Neural progenitor cell (in vitro differentiated cells): ENCODE data around the gene NOTCH4. TPM values are rescaled to one million over a fixed set of nuclear protein-coding genes. Genes with fewer than 3 reads are reported as not detected.

Experiments used
- DNase-seq: peaks from one replicate; pipeline ENCODE4 v3.0.0-alpha.2; 2016; ENCODE audit warnings: low spot score
- H2AFZ ChIP-seq: fragments of 200-600 bp; sonication (generic); replicated peaks from 2 replicates; pipeline ENCODE4 v1.6.1; 2016; ENCODE audit warnings: antibody characterized with exemption
- H3F3A ChIP-seq: fragments of 200-600 bp; sonication (generic); 2 replicates; pipeline ENCODE4 v1.6.1; 2016; ENCODE audit warnings: antibody characterized with exemption, low read depth
- H3K27ac ChIP-seq: fragments of 200-600 bp; sonication (generic); 2 replicates; pipeline ENCODE4 v1.5.1; 2016; ENCODE audit warnings: mild to moderate bottlenecking
- H3K27me3 ChIP-seq: fragments of 200-600 bp; sonication (generic); 2 replicates; pipeline ENCODE4 v1.6.1; 2016; ENCODE audit warnings: mild to moderate bottlenecking, moderate library complexity
- H3K36me3 ChIP-seq: fragments of 200-600 bp; sonication (generic); 2 replicates; pipeline ENCODE4 v1.5.1; 2016
- H3K4me1 ChIP-seq: fragments of 200-600 bp; sonication (generic); 2 replicates; pipeline ENCODE4 v1.6.1; 2016; ENCODE audit warnings: mixed run types
- H3K4me2 ChIP-seq: fragments of 200-600 bp; sonication (generic); 2 replicates; pipeline ENCODE4 v1.6.1; 2016
- H3K4me3 ChIP-seq: fragments of 200-600 bp; sonication (generic); 2 replicates; pipeline ENCODE4 v1.5.1; 2016
- H3K79me2 ChIP-seq: fragments of 200-600 bp; sonication (generic); 2 replicates; pipeline ENCODE4 v1.6.1; 2016; ENCODE audit warnings: low read depth
- H3K9ac ChIP-seq: fragments of 200-600 bp; sonication (generic); 2 replicates; pipeline ENCODE4 v1.6.1; 2016
- H3K9me3 ChIP-seq: fragments of 200-600 bp; sonication (generic); 2 replicates; pipeline ENCODE4 v1.5.1; 2016; ENCODE audit warnings: low read depth
- H4K20me1 ChIP-seq: fragments of 200-600 bp; sonication (generic); 2 replicates; pipeline ENCODE4 v1.6.1; 2016; ENCODE audit warnings: low read depth
- H3K27ac Mint-ChIP-seq: 3 replicates; pipeline ENCODE4 v1.8.0; 2021; ENCODE audit warnings: mixed read lengths
- H3K27me3 Mint-ChIP-seq: 2 replicates; pipeline ENCODE4 v1.8.0; 2022; ENCODE audit warnings: low read depth, mild to moderate bottlenecking, inconsistent platforms, moderate library complexity, mixed read lengths; ENCODE audit not compliant: insufficient read depth
- H3K36me3 Mint-ChIP-seq: 3 replicates; pipeline ENCODE4 v1.8.0; 2021; ENCODE audit warnings: mixed read lengths
- H3K4me1 Mint-ChIP-seq: 3 replicates; pipeline ENCODE4 v1.8.0; 2021; ENCODE audit warnings: mixed read lengths
- H3K4me3 Mint-ChIP-seq: 3 replicates; pipeline ENCODE4 v1.8.0; 2021; ENCODE audit warnings: mild to moderate bottlenecking, moderate library complexity, mixed read lengths
- H3K9me3 Mint-ChIP-seq: 3 replicates; pipeline ENCODE4 v1.8.0; 2020; ENCODE audit warnings: mixed read lengths
- EZH2 ChIP-seq: fragments of 200-600 bp; sonication (generic); IDR thresholded peaks from 2 replicates; pipeline ENCODE4 v1.6.1; 2017; ENCODE audit warnings: antibody characterized with exemption, mild to moderate bottlenecking, moderate library complexity
- EZH2phosphoT487 ChIP-seq: fragments of 200-600 bp; sonication (generic); IDR thresholded peaks from 2 replicates; pipeline ENCODE4 v1.6.1; 2017; ENCODE audit warnings: antibody characterized with exemption
- total RNA-seq: library from RNA; depleted of rRNA; stranded (reverse); fragments of >200 nt; gene quantifications from 2 replicates; pipeline ENCODE4 v1.2.3, GENCODE V29; 2015; ENCODE audit warnings: low replicate concordance
- TF ChIP-seq, protein P1 (sequence below): fragments of 200-600 bp; sonication (generic); IDR thresholded peaks from 2 replicates; pipeline ENCODE4 v1.5.1; 2017; ENCODE audit warnings: antibody characterized with exemption, mild to moderate bottlenecking

The NOTCH4 gene
- total RNA-seq, 1 donor from 2014 or later = 3.2 TPM

DNA sequence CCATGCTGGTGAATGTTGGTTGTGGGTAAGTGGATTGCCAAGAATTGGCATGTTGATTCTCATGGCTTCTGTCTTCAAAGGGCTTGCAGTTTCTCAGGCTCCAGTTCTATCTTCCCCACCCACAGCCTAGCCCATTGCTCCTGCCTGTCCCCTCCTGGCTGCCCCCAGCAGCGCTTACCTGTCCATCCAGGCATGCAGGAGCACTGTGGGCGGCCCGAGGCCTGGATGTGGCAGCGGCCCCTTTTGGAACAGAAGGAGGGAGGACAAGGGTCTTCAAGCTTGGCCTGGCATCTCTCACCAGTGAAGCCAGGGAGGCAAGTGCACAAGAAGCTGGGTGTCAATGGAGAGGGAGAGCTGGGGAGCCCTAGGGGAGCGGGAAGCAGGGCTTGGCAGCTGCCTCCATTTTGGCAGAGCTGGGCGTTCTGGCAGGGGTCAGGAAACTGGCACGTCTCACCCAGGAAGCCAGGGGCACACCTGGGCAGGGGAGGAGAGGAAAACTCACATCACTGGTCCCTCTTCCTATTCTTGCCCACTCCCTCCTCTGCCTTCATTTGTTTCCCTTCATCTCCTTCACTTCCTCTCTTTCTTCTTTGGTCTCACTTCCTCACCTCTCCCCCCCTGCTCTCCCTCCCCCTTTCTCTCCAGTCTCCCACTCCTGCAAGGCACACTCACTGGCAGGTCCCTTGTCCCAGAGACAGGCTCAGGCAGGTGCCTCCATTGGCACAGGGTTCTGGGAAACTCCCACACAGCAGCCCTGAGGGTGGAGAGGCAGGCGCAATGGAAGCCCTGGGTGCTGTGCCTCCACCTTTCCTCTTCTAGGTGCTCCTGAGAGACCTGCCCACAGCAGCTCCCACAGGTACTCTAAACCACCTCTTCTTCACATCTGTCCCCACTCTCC is 1.3 kb downstream of the NOTCH4 start:
- no peaks in the 10 kb centered on the region for H3K36me3 ChIP-seq
- no peak overlapping the region for H3K4me3 ChIP-seq
- Mint-ChIP-seq H3K4me3 (no peak overlapping the region), H3K9me3 (no peaks in the 10 kb centered on the region), H3K27ac (no peak overlapping the region), H3K27me3 (peaks cover 7% of the 10 kb centered on the region), H3K4me1 (peaks cover 7% of the 10 kb centered on the region), H3K36me3 (no peaks in the 10 kb centered on the region)
- H3K4me2 ChIP-seq = no peak overlapping the region
- TF ChIP-seq, protein P1, sequence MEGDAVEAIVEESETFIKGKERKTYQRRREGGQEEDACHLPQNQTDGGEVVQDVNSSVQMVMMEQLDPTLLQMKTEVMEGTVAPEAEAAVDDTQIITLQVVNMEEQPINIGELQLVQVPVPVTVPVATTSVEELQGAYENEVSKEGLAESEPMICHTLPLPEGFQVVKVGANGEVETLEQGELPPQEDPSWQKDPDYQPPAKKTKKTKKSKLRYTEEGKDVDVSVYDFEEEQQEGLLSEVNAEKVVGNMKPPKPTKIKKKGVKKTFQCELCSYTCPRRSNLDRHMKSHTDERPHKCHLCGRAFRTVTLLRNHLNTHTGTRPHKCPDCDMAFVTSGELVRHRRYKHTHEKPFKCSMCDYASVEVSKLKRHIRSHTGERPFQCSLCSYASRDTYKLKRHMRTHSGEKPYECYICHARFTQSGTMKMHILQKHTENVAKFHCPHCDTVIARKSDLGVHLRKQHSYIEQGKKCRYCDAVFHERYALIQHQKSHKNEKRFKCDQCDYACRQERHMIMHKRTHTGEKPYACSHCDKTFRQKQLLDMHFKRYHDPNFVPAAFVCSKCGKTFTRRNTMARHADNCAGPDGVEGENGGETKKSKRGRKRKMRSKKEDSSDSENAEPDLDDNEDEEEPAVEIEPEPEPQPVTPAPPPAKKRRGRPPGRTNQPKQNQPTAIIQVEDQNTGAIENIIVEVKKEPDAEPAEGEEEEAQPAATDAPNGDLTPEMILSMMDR = no peak
- TF ChIP-seq EZH2 = no peak
- no peak for TF ChIP-seq EZH2phosphoT487
- H4K20me1 ChIP-seq = no peaks in the 10 kb centered on the region
- no peak overlapping the region for H2AFZ ChIP-seq
- no peaks in the 10 kb centered on the region for H3K79me2 ChIP-seq
- no peak overlapping the region for H3K9ac ChIP-seq
- DNase-seq = no peak
- no peaks in the 10 kb centered on the region for H3F3A ChIP-seq
- no peaks in the 10 kb centered on the region for H3K27me3 ChIP-seq
- H3K4me1 ChIP-seq = no peaks in the 10 kb centered on the region
- H3K9me3 ChIP-seq = no peaks in the 10 kb centered on the region
- no peak overlapping the region for H3K27ac ChIP-seq

GRCh38 chr6:32220021-32220420 is 3.8 kb downstream of the NOTCH4 start:
- H3K4me2 ChIP-seq = no peak overlapping the region
- H3K4me3 ChIP-seq = no peak overlapping the region
- TF ChIP-seq EZH2 (no peak), EZH2phosphoT487 (no peak)
- TF ChIP-seq, protein P1 = no peak
- H3K27me3 ChIP-seq = no peaks in the 10 kb centered on the region
- no peaks in the 10 kb centered on the region for H3K79me2 ChIP-seq
- Mint-ChIP-seq H3K27me3 (peaks cover 14% of the 10 kb centered on the region), H3K36me3 (no peaks in the 10 kb centered on the region), H3K27ac (peak overlapping the region; percentile 57), H3K4me1 (peaks cover 7% of the 10 kb centered on the region), H3K4me3 (no peak overlapping the region), H3K9me3 (no peaks in the 10 kb centered on the region)
- H3F3A ChIP-seq = no peaks in the 10 kb centered on the region
- H2AFZ ChIP-seq = no peak overlapping the region
- no peak for DNase-seq
- H3K36me3 ChIP-seq = no peaks in the 10 kb centered on the region
- H3K9me3 ChIP-seq = no peaks in the 10 kb centered on the region
- no peaks in the 10 kb centered on the region for H3K4me1 ChIP-seq
- H3K27ac ChIP-seq = no peak overlapping the region
- H4K20me1 ChIP-seq = no peaks in the 10 kb centered on the region
- H3K9ac ChIP-seq = no peak overlapping the region

DNA sequence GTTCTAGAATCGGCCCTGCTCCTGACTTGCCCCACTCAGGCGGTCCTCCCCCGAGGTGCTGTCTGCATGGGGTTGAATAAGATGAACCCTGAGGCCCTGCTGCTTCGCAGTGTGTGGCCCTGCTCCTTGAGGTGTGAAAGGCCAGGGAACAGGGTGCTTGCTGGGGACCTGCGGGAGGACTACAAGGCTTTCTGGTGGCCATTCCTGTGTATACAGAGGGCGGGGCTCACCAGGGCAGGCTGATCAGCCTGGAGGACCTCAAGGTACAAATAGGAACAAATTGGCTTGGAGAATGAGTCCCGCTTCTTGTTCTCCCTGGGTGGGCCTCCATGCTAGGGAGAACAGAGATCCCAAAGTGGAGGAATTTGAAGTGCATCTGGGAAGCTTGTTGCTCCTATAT is 5.7 kb downstream of the NOTCH4 start:
- Histone ChIP-seq H4K20me1 (no peaks in the 10 kb centered on the region), H3K27me3 (no peaks in the 10 kb centered on the region), H3K4me3 (no peak overlapping the region), H3K9me3 (no peaks in the 10 kb centered on the region), H3K36me3 (no peaks in the 10 kb centered on the region), H3K79me2 (no peaks in the 10 kb centered on the region), H3F3A (no peaks in the 10 kb centered on the region), H3K4me2 (no peak overlapping the region), H3K4me1 (no peaks in the 10 kb centered on the region), H2AFZ (no peak overlapping the region), H3K9ac (no peak overlapping the region), H3K27ac (no peak overlapping the region)
- Mint-ChIP-seq H3K9me3 (no peaks in the 10 kb centered on the region), H3K36me3 (no peaks in the 10 kb centered on the region), H3K4me3 (no peak overlapping the region), H3K27me3 (peaks cover 12% of the 10 kb centered on the region), H3K27ac (no peak overlapping the region), H3K4me1 (no peaks in the 10 kb centered on the region)
- no peak for DNase-seq
- TF ChIP-seq EZH2phosphoT487 = no peak
- TF ChIP-seq, protein P1 = no peak
- TF ChIP-seq EZH2 = no peak
